Ascending aorta (tissue), 2 donors: Measurements from ENCODE around the gene KAZN. TPM values are rescaled to one million over a fixed set of nuclear protein-coding genes. Genes with fewer than 3 reads are reported as not detected.

Source experiments
- DNase-seq, 2 donors: peaks; one replicate each; pipeline ENCODE4 v3.0.0-alpha.2; 2019; ENCODE audit warnings: low spot score in 2 of 2
- H3K27ac ChIP-seq, 2 donors: fragments of 200-600 bp; sonication (generic); one replicate each; pipeline ENCODE4 v1.5.1; 2016 to 2017; ENCODE audit warnings: mild to moderate bottlenecking in 1 of 2
- H3K27me3 ChIP-seq: fragments of 200-600 bp; sonication (generic); one replicate; pipeline ENCODE4 v1.5.1; 2017
- H3K36me3 ChIP-seq, 2 donors: fragments of 200-600 bp; sonication (generic); one replicate each; pipeline ENCODE4 v1.5.1; 2016
- H3K4me1 ChIP-seq, 2 donors: fragments of 200-600 bp; sonication (generic); one replicate each; pipeline ENCODE4 v1.5.1; 2016 to 2017; ENCODE audit warnings: mild to moderate bottlenecking in 1 of 2
- H3K4me3 ChIP-seq, 2 donors: fragments of 200-600 bp; sonication (generic); one replicate each; pipeline ENCODE4 v1.5.1; 2016 to 2017; ENCODE audit warnings: mild to moderate bottlenecking in 1 of 2
- H3K9me3 ChIP-seq, 2 donors: fragments of 200-600 bp; sonication (generic); one replicate each; pipeline ENCODE4 v1.5.1; 2016
- intact Hi-C: fragments of 100-400 bp; cut with DNase I; formaldehyde crosslinking; loops from one replicate; pipeline ENCODE4 v1.15.1; 2023
- total RNA-seq: library from RNA; depleted of rRNA; stranded (reverse); fragments of >200 nt; gene quantifications from one replicate; pipeline ENCODE4 v1.1.0, GENCODE V29; 2016
- TF ChIP-seq, protein P1 (sequence below), 3 experiments: fragments of 200-600 bp in 2 of 3; fragments of 450-650 bp in 1 of 3; sonication (generic) in 2 of 3; IDR thresholded peaks; one replicate each; pipeline ENCODE4 v1.5.1; 2016 to 2019; ENCODE audit warnings: antibody characterized with exemption in 3 of 3, mild to moderate bottlenecking in 1 of 3, moderate library complexity in 1 of 3

Gene KAZN
- total RNA-seq, 1 donor from 2014 or later: 58.5 TPM

DNA sequence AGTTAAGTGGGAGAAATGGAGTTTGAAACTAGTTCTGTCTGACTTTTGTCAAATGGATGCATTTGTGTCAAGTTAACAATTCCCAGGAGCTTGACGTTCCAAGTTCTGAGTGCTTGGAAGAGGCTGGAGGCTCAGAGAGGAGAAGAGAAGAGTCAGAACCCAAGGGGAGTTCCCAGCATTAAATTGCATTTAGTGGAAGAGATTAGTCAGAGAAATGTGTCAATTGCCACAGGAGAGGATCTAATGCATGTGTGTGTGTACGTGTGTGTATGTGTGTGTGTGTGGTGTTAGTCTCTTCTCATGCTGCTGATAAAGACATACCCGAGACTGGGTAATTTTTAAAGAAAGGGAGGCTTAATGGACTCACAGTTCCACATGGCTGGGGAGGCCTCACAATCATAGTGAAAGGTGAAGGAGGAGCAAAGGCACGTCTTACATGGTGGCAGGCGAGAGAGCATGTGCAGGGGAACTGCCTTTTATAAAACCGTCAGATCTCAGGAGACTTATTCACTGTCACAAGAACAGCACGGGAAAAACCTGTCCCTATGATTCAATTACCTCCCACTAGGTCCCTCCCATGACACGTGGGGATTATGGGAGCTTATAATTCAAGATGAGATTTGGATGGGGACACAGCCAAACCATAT is 453.5 kb downstream of the KAZN start:
- H3K36me3 ChIP-seq: peaks cover 5 to 21% of the 10 kb centered on the region in 2 donors
- no peaks in the 10 kb centered on the region for H3K27me3 ChIP-seq
- TF ChIP-seq, protein P1, sequence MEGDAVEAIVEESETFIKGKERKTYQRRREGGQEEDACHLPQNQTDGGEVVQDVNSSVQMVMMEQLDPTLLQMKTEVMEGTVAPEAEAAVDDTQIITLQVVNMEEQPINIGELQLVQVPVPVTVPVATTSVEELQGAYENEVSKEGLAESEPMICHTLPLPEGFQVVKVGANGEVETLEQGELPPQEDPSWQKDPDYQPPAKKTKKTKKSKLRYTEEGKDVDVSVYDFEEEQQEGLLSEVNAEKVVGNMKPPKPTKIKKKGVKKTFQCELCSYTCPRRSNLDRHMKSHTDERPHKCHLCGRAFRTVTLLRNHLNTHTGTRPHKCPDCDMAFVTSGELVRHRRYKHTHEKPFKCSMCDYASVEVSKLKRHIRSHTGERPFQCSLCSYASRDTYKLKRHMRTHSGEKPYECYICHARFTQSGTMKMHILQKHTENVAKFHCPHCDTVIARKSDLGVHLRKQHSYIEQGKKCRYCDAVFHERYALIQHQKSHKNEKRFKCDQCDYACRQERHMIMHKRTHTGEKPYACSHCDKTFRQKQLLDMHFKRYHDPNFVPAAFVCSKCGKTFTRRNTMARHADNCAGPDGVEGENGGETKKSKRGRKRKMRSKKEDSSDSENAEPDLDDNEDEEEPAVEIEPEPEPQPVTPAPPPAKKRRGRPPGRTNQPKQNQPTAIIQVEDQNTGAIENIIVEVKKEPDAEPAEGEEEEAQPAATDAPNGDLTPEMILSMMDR (IDR thresholded peaks at IDR 0.05): no peak
- H3K27ac ChIP-seq: no peak overlapping the region
- intact Hi-C loops: no loop called here
- no peak for DNase-seq
- no peaks in the 10 kb centered on the region for H3K9me3 ChIP-seq
- H3K4me3 ChIP-seq: no peak overlapping the region
- no peaks in the 10 kb centered on the region for H3K4me1 ChIP-seq

DNA sequence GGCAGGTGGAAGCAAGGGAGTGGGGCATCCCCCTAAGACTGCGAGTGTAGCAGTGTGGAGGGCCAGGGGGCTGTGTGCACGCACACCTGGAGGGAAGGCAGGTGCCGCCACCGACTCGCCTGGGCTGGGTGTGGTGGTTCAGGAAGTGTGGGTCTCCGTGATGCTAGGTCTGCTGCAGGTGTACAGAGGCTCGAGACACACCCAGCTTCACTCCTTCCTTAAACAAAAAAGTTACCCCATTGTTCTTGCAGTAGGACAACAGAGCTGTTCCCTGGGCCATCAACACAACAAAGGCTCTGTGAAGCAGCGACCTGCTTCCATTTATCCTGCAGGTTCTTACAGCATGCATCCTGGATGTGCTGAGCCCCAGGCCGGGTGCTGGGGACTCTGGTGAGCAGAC is 454.7 kb downstream of the KAZN start:
- Histone ChIP-seq H3K4me1 (no peaks in the 10 kb centered on the region), H3K4me3 (no peak overlapping the region), H3K36me3 (peaks cover 11 to 31% of the 10 kb centered on the region in 2 donors), H3K27me3 (no peaks in the 10 kb centered on the region), H3K9me3 (no peaks in the 10 kb centered on the region), H3K27ac (no peak overlapping the region)
- TF ChIP-seq, protein P1 (IDR thresholded peaks at IDR 0.05): no peak
- DNase-seq: no peak
- intact Hi-C loops: no loop called here

DNA sequence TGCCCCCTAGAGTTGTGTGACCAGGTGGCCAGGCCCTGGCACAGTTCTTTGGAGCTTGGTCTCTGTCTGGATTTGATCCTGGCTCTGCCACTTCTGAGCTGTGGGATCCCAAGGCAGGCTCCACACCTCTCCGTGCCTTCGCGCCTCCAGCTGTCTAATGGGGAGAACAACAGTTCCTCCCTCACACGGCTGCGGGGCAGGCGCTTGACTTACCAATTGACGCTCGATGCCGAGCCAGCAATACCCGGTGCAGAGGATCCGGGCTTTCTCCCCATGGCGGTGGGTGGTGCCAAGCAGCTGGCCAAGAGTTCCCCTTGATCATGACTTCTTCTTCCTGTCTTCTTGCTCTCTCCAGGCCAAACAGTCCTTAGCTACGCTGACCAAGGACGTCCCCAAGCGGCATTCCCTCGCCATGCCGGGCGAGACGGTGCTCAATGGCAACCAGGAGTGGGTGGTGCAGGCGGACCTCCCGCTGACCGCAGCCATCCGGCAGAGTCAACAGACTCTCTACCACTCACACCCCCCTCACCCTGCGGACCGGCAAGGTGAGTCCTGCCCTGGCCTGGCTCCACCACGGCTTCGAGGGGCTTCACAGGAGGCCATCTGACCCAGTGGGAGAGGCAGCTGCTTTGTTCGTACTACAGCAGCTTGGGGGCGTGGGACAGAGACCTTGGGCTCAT is 457.4 kb downstream of the KAZN start:
- H3K27me3 ChIP-seq: no peaks in the 10 kb centered on the region
- no peak for DNase-seq
- H3K4me3 ChIP-seq: no peak overlapping the region
- H3K9me3 ChIP-seq: no peaks in the 10 kb centered on the region
- no peak overlapping the region for H3K27ac ChIP-seq
- TF ChIP-seq, protein P1 (IDR thresholded peaks at IDR 0.05): no peak
- H3K36me3 ChIP-seq: peaks cover 19 to 56% of the 10 kb centered on the region in 2 donors
- intact Hi-C loops: no loop called here
- H3K4me1 ChIP-seq: no peaks in the 10 kb centered on the region

DNA sequence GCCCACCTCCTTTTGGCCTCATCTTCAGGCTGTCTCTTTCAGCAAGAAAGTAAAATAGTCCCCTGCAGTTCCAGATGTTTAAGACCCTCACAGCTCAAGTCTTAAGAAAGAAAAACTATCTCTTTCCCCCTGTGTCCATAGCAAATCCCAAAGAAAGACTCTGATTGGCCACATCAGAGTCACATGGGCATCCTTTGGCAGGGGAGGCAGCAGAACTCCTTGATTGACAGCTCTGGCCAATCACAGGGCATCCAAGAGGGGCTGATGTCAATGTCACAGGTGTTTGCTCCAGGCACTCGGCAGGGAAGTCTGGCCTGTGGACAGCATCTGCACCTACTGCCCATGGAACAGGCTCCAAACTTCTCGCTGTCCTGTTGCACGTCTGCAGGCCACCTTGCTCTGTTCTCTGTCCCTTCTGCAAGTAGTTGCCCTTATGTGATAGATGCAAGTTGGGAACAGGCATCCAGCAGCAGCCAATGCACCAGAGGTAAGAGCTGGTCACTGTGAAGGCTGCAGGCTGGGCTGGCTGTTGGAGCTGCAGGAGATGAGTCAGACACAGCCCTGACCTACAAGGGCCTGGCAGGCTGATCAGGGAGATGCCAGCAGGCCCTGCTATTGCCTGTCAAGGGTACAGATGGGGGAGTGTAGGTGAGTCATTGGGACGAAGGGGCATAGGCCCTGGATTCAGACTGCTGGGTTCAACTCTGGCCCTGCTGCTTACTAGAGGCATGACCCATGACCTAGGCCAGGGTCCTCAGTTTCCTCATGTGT is 458.2 kb downstream of the KAZN start:
- TF ChIP-seq, protein P1 (IDR thresholded peaks at IDR 0.05): no peak
- no peaks in the 10 kb centered on the region for H3K9me3 ChIP-seq
- no peak overlapping the region for H3K27ac ChIP-seq
- intact Hi-C loops: no loop called here
- no peak overlapping the region for H3K4me3 ChIP-seq
- no peak for DNase-seq
- no peaks in the 10 kb centered on the region for H3K4me1 ChIP-seq
- no peaks in the 10 kb centered on the region for H3K27me3 ChIP-seq
- peaks cover 20 to 59% of the 10 kb centered on the region in 2 donors for H3K36me3 ChIP-seq

DNA sequence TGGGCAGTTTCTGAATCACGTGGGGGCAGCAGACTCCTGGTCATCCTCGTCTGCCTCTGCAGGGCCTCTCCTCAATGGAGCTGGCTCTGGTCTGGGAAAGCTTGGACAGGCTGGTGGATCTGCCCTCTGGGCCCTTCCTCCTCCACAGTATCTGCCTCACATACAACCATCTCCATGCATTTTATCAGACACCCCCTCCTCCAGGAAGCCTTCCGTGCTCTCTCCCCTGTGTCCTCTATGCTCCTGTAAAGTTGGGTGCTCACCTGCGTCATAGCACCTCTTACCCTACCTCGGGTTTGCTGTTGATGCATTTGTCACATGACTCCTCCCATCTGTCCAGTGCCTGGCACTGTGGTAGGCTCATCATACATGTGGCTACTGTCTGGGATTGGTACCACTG is 459.3 kb downstream of the KAZN start:
- intact Hi-C loops: no loop called here
- Histone ChIP-seq H3K4me1 (no peaks in the 10 kb centered on the region), H3K36me3 (peaks cover 20 to 69% of the 10 kb centered on the region in 2 donors), H3K9me3 (no peaks in the 10 kb centered on the region), H3K4me3 (no peak overlapping the region), H3K27me3 (no peaks in the 10 kb centered on the region), H3K27ac (no peak overlapping the region)
- no peak for DNase-seq
- TF ChIP-seq, protein P1 (IDR thresholded peaks at IDR 0.05): no peak
